Measurements from ENCODE around the gene CXCL1.
A peak's percentile ranks its signal among the peaks of the same experiment; 100 is the strongest.

The CXCL1 gene

DNA sequence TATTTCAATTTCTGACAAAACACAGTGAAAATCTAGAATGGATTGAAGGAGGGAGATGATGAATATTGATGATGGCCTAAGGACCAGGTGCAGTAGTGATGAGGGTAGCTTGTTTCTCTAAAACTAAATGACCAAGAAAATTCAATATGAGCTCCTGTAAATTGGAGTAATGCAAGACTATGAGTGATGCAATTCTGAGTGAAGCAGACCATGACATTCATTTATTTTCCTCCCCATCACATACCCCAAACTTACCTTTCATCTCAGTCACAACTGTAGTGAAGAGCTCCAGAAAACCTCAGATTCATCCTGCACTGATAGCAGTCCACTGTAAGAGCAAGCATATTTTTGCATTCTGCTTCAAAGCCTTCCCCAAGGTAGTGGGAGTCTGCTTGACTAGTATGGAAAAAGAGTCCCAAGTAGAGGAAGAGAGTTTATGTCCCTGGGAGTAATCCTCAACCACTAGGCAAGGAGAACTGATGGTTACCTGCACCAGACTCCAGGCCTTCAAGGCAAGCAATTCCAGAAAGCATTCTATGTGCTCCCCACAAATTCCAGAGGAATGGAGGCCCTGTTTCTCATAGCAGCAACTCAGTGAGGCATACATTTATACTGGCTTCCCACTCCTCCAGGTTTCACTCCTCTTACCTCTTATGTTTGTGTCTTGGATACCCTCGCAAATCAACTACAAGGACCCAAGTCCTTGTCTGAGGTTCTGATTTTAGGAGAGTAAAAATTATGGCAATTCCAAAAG is 47.2 kb downstream of the CXCL1 start:
- no peak for DNase-seq (ENCODE audit: low read depth in 2 of 2)

DNA sequence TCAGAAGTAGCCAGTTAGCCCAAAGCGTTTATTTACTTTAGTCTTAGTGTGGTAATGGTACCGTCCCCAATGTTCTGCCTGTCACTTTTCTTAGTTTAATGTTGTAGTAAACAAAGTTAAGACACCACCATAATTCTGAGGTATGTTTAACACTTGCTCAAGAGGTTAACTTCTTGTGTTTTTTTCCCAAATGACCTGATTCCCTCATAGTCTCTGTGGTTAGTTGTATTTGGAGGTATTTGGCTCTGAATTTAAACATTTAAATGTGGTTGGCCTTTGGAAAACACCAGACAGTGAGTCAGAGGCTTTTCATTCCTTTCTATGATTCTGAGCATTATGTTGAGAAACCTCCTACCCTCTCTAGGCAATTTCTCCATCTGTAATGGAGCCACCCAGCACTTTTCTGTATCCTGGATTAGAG is 47.9 kb downstream of the CXCL1 start:
- peak; percentile 91 for DNase-seq (ENCODE audit: low read depth in 2 of 2)

DNA sequence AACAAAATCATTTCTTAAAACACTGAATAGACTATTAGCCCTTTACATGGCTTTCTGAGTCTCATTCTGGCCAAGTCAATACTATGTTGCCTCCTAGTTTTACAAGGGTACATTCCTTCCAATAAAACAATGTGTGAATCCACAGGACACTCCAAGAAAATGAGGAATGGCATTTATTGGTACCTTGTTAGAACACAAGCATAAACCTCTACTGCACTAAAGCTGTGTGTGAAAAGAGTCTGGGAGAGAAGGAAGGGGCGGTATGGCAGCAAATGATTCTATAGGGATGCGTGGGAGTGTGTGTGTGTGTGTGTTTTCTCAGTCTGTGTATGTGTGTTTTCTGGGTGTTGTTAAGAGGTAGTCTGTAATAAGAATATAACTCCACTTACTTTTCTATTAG is 48.9 kb downstream of the CXCL1 start:
- DNase-seq (ENCODE audit: low read depth in 2 of 2), result no peak

DNA sequence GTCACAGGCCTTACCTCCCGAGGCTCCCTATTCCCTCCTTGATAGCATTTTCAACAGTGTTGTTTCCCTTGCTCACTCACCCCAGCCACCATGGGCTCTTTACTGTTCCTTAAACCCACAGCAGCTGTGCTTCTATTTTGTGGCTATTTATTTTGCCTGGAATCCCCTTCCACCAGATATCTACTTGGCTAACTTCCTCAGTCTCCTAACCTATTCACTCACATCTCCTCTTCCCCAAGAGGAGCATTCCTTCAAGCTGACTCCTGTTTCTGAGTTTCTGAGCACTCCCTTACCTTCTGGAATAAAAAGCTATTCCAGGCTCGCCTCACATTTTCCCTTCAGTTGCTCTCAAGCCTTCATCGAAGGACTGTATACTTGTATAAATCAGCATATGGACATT is 50.5 kb downstream of the CXCL1 start:
- DNase-seq (ENCODE audit: low read depth in 2 of 2), result no peak
